ENCODE data around the gene AGAP4.
"Not testable (repeated sequence)": the region's sequence is repeated elsewhere in the genome, so short reads cannot be mapped to it uniquely, and the experiment has no call there.

GRCh38 chr10:45820107-45820830 is 27.0 kb downstream of the AGAP4 start:
- TF ChIP-seq, protein P1, sequence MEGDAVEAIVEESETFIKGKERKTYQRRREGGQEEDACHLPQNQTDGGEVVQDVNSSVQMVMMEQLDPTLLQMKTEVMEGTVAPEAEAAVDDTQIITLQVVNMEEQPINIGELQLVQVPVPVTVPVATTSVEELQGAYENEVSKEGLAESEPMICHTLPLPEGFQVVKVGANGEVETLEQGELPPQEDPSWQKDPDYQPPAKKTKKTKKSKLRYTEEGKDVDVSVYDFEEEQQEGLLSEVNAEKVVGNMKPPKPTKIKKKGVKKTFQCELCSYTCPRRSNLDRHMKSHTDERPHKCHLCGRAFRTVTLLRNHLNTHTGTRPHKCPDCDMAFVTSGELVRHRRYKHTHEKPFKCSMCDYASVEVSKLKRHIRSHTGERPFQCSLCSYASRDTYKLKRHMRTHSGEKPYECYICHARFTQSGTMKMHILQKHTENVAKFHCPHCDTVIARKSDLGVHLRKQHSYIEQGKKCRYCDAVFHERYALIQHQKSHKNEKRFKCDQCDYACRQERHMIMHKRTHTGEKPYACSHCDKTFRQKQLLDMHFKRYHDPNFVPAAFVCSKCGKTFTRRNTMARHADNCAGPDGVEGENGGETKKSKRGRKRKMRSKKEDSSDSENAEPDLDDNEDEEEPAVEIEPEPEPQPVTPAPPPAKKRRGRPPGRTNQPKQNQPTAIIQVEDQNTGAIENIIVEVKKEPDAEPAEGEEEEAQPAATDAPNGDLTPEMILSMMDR (IDR thresholded peaks at IDR 0.05), result not testable (repeated sequence)
- not testable (repeated sequence) for TF ChIP-seq POLR2A (IDR thresholded peaks at IDR 0.05)
